NCI-H146 (cell line): ENCODE measurements around the gene CEP295NL.

Experiments used
- DNase-seq: peaks from one replicate; lab custom pipeline; 2025; lab: John Stamatoyannopoulos, UW

CEP295NL gene

DNA sequence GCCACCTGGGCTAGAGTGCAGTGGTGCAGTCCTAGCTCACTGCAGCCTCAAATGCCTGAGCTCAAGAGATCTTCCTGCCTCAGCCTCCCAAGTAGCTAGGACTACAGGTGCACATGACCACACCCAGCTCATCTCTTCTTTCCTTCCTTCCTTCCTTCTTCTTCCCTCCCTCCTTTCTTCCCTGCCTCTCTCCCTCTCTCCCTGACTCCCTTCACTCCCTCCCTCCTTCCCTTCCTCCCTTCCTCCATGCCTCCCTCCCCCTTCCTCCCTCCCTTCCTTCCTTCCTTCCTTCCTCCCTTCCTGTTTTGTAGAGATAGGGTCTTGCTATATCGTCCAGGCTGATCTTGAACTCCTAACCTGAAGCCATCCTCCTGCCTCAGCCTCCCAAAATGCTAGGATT lies 38.9 kb downstream of the CEP295NL start:
- no peak for DNase-seq

DNA sequence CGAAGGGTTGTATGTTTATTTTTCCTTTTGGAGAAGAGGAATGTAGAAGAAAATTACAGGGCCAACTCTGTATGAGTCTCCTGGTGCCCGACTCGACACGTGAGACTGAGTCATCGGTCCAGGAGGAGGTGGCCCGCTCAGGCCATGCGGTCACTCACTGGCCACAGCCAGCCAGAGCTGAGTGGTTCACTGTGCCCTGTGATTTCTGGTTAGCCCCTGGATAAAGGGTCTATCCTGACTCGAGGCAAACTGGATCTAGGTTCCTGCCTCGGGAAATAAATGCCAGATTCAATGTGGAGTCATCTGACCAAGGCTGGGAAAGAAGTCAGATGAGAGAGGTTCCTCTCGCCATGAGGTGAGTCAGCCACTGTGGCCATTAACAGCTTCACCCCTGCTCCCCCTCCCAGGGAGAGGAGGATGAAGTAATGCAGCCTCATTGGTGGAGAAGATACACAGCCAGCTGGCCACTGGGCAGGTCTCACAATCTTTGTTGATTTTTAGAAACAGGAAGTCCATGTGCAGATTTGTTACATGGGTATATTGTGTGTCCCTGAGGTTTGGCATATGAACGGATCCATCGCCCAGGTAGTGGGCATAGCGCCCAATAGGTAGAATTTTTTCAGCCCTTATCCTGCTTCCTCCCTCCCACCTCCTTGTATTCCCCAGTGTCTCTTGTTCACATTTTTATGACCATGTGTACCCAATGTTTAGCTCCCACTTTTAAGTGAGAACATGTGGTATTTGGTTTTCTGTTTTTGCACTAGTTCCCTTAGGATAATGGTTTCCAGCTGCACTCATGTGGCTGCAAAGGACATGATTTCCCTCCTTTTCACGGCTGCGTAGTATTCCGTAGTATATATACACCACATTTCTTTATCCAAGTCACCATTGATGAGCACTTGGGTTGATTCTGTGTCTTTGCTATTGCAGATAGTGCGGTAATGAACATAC lies 40.7 kb downstream of the CEP295NL start:
- no peak for DNase-seq

DNA sequence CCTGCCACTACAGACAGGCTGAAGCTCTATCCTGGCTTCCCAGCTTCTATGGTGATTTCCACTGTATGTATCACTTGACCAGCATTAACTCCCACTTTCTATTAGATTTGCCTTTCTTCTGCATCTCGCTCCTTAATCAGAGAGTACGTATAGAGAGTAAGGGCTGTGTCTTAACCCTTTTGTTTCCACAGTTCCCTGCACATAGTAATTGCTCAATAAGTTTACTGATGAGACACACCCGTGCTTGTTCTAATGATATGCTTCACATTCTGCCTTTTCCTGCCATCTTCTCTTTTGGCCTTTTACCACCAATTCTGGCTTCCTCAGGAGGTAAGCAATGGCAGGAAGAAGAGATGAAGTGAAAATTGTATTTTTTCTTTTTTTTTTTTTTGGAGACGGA lies 41.8 kb downstream of the CEP295NL start:
- DNase-seq = no peak

DNA sequence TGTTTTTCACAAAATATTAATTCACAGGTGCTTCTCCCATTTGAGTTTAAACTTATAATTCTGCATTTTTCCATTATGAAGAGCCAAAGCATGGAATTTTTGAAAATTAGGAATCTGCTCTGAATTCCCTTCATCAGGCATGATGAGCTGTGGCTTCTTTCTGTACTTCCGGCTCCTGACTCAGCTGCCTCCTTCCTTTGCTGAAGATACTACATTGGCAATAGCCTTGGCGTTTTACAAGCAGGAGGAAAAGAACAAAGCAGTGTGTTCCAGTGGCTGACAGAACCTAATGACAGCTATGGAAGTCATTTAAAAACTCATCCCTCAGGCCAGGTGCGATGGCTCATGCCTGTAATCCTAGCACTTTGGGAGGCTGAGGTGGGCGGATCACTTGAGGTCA lies 44.0 kb downstream of the CEP295NL start:
- no peak for DNase-seq

DNA sequence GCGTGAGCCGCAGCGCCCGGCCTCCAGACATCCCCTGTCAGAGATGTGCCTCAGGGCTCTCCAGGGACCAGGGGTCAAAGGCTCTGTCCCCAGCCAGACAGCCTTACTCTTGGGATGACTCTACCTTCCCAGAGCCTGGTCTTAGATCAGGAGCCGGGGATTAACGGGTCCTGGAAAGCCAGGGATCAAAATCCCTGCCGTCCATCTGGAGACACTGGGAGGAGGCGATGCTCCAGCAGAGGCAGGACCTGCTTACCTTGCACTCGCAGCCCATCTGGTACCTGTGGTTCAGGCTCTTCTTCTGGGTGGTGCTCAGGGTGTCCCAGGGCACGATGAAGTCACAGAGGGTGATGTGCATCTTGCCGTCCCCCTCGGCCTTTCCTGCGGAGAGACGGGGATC lies 45.7 kb downstream of the CEP295NL start:
- DNase-seq = no peak

DNA sequence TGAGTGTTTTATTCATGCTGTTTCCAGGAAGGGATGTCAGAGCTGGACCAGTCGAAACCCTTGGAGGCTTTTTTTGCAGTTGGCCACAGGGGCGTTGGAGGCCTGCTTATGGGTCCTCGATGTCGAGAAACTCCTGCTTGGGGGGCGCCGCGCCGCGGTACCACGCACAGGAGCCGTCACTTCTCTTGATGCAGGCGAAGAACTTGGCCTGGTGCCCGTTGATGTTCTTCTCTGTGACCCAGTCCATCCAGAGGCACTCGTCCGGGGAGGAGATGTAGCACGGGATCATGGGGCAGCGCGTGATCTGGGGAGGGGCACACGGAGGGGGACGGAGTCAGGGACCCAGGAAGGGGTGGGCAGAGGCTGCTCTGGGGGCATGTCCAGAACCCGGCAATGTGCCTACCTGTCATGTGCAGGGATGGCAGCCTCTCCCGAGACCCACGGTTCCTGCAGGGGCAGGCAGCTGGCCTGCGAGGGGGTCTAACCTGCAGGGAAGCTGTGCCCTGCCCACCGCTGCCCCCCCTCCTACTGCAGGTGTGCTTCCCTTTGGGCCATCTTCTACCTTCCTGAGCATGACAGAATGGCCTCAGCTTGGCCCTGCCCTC lies 47.3 kb downstream of the CEP295NL start:
- DNase-seq = no peak

DNA sequence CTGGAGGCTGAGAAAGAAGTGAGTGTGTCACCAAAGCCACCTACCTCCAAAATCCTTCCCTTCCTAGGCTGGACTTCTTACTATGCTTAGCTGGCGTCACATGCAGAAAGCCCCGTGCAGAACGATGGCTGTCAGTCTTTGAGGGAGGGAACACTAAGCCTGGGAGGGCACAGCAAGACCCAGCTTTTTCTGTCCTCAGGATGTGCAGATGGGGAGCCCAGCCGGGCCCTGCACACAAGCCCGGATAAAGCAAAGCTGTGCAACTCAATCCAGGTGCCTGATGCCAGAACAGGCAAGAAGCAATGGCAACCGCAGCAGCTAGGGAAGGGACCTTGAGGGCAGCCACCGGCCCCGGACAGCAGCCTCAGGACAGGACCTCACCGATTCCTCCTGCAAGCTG lies 48.5 kb downstream of the CEP295NL start:
- no peak for DNase-seq

DNA sequence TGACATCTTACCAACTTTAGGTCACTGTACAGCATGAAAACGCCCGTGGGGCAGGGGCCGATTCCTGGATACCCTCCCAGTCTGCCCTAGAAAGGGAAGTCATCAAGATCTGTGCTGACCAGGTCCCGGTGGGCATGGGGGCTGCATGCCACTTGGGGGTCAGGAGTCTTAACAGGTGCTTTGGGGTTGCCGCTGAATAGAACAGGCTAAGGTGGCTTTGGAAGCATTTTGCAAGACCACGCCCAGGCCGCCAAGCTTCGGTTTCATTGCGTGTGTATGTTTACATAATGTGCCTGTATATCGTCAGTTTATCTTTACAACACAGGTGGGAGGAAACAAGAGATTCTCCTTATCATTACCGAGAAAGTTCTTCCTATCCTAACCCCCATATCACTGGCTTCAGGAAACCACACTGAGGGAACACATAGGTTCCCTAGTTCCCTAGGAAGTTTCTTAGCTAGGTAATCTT lies 49.0 kb downstream of the CEP295NL start:
- no peak for DNase-seq

DNA sequence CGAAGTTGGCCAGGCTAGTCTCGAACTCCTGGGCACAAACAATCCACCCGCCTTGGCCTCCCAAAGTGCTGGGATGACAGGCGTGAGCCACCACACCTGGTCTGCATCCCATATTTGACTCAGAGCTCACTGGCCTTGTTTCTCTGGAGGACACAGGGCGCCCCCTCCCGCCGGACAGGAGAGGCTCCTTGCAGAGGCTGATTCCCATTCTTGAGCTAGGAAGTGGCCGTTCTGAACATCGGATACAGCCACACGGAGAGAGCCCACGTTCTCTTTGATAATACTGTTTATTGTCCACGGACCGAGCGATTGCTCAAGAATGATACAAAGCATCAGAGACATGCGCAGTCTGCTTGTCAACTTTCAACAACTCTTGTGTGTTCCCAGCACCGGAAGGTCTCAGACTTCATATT lies 50.3 kb downstream of the CEP295NL start:
- DNase-seq = no peak

DNA sequence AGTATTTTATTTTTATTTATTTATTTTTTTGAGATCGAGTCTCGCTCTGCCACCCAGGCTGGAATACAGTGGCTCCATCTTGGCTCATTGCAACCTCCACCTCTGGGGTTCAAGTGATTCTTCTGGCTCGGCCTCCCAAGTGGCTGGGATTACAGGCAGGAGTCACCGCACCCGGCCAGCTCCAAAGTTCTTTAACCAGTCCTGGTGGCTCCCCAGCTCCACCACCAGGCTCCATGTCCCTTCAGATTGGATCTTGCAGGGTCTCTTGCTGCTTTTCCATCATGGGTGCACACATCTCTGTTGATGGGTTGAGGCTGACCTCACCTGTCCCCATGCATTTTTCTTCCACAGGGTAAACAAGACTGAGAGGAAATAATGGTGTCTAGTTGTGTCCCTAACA lies 54.0 kb downstream of the CEP295NL start:
- DNase-seq = no peak

DNA sequence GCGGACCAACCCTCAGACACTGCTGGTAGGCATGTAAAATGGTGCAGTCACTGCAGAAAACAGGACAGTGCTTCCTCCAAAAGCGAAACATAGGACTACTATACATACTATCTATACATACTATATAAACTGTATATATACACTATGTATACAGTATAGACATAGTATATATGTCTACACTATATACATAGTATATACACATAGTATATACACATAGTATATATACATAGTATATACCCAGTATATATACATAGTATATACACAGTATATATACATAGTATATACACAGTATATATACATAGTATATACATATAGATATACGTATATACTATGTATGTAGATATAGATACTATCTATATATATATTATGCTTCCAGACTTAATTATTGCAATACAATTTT lies 55.9 kb downstream of the CEP295NL start:
- DNase-seq = no peak

DNA sequence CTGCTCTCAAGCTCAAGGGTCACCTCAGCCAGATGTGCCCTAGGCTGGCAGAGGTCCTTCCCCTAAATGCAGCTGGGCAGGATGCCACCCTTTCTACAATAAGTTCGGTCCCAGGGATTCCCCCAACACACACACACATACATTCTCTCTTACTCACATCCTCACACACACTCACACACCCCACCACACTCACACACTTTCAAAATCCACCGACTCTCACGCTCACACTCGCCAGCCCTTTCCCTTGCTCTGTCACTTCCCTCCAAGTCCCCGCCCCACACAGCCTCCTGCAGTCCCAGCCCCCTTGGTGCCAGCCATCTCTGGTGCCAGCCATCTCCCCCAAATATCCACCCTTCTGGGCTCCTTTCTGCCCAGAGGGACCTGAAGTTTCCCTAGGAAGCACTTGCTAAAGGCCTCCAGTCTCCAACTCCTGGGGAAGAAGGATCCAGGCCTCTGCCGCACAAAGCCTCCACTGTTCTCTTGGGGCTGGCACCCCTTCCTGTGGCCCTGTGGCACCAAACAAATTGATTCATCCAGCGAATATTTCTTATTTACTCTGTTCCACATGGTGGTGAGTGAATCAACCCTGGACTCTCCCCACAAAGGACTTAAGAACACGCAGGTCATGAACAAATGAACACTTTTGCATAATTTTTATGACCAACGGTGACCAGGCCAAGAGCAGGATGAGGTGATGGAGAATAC lies 58.5 kb downstream of the CEP295NL start:
- DNase-seq = no peak

DNA sequence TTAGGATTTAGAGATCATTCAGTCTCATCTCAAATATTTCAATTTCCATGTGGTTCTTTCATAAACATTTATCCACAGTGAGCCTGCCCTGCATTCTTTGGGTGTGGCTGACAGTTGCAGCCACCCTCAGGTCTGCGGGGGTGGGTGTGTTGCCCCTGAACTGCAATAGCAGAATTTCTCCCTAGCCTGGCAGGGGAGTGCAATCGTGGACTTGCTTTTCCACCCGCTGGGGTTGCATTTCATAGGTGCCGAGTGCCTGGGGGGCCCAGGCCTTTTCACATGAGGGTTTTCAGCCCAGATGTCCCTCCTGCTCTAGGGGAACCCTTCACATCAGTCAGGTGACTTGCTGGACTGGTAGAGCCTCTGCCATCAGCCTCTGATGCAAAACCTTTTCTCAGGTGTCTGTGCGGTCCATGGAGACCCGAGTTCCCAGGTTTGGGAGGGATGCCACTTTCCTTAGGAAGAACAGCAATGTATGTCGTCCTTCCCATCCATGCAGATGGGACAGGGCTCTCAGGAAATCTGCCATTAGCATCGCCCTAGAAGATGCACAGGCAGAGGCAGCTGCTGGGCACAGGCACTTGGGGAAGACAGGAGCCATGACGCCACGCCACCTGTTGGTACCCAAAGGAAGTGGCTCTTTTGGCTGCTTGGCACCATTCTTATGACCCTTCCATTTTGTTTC lies 60.0 kb downstream of the CEP295NL start:
- DNase-seq = peak; percentile 67

DNA sequence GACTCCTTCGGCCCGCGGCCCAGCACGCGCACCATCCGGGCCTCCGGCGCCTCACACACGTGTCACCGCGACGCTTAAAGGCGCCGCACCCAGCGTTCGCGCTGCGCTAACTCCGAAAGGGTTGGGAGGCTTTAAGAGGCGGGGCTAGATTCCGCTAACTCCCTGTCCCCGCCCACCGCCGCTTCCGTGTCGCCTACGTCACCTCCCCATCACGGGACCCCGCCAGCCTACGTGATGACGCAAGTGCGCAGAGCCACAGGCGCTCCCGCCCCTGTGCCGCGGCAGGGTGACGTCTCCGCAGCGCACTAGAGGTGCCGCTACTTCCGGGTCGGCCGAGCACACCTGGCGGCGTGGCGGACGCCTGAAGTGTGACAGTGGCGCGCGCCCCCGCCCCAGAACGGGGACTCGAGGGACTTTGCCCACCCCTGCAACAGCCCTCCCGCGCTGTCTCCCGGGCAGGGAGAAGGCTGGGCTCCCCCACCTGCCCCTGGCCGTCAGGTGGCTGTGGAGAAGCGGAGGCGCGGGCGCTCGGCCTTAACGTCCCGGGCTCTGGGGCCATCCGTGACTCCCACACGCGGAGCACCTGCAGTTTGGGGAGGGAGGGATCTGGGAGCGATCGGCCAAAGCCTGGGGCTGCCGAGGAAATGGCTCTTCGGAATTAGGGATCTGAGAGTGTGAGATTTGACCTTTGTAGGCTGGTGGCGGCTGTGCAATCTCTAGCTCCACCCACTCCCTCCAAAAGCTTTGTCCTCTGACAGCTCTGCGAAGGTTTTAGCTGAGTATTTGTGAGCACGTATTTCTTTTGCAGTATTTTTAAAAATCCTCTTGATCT lies 62.0 kb downstream of the CEP295NL start, which contains the start of gene USP36:
Gene USP36, minus strand, starts transcription at position 35 of the 832 bp plus-strand sequence. CDS start 4,451 bp downstream, outside the sequence.
- peak; percentile 99 for DNase-seq
